Measurements from ENCODE around the gene MEF2A.
"Not testable (repeated sequence)": the region's sequence is repeated elsewhere in the genome, so short reads cannot be mapped to it uniquely, and the experiment has no call there.

Gene MEF2A

DNA sequence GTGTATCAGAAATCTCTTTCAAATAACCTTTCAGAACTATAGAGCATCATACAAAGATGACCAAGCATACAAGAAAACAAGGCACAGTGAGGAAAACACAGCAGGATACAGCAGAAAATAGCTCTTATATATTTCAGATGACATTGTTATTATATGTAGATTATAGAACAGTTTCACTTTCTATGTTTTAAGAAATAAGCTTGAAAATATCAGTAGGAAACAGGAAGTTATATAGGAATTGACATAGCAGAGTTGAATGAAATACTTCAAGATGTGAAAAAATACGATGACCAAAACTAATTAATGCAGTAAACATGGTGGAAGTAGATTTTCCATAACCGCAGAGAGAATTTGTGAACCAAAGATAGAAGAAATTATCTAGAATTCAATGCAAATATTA, 92.2 kb downstream of the MEF2A start:
- H3K4me1 ChIP-seq, result peaks cover 0 to 19% (median 0%) of the 10 kb centered on the region in 4 donors
- H3K4me3 ChIP-seq, result no peak overlapping the region
- no peaks in the 10 kb centered on the region for H3K27me3 ChIP-seq
- no peak overlapping the region for H3K27ac ChIP-seq
- DNase-seq, result no peak
- no peaks in the 10 kb centered on the region for H3K36me3 ChIP-seq
- TF ChIP-seq, protein P1, sequence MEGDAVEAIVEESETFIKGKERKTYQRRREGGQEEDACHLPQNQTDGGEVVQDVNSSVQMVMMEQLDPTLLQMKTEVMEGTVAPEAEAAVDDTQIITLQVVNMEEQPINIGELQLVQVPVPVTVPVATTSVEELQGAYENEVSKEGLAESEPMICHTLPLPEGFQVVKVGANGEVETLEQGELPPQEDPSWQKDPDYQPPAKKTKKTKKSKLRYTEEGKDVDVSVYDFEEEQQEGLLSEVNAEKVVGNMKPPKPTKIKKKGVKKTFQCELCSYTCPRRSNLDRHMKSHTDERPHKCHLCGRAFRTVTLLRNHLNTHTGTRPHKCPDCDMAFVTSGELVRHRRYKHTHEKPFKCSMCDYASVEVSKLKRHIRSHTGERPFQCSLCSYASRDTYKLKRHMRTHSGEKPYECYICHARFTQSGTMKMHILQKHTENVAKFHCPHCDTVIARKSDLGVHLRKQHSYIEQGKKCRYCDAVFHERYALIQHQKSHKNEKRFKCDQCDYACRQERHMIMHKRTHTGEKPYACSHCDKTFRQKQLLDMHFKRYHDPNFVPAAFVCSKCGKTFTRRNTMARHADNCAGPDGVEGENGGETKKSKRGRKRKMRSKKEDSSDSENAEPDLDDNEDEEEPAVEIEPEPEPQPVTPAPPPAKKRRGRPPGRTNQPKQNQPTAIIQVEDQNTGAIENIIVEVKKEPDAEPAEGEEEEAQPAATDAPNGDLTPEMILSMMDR (IDR thresholded peaks at IDR 0.05), result no peak
- intact Hi-C loops (cut with DNase I; ENCODE audit: low total_unique reads), result no loop called here
- H3K9me3 ChIP-seq, result no peaks in the 10 kb centered on the region

DNA sequence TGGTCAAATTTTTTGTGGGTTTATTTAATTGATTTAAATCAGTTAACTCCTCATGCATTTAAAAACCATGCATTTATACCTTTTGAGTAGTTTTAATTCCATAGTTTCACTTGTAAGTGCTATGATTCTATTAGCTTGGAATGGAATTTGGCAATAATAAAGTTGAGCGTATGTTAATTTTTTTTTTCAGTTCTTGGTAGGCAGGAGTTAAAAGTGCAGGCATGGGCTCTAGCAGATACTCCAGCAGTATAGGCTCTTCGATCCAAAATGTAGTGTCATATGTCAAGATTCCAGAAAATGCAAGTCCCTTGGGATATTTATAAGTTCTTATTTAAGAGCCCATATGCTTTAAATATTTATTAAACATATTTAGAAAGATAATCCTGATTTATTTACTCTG, 97.1 kb downstream of the MEF2A start:
- Histone ChIP-seq H3K4me3 (no peak overlapping the region), H3K27ac (no peak overlapping the region), H3K4me1 (peaks cover 0 to 27% (median 0%) of the 10 kb centered on the region in 4 donors), H3K36me3 (peaks cover 0 to 15% (median 0%) of the 10 kb centered on the region in 3 donors), H3K27me3 (no peaks in the 10 kb centered on the region), H3K9me3 (no peaks in the 10 kb centered on the region)
- DNase-seq, result no peak
- intact Hi-C loops (cut with DNase I; ENCODE audit: low total_unique reads), result no loop called here
- TF ChIP-seq, protein P1 (IDR thresholded peaks at IDR 0.05), result no peak

DNA sequence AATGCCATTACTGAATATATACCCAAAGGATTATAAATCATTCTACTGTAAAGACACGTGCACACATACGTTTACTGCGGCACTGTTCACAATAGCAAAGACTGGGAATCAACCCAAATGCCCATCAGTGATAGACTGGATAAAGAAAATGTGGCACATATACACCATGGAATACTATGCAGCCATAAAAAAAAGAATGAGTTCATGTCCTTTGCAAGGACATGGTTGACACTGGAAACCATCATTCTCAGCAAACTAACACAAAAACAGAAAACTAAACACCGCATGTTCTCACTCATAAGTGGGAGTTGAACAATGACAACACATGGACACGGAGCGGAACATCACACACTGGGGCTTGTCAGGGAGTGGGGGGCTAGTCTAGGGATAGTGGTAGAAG, 100.3 kb downstream of the MEF2A start:
- H3K9me3 ChIP-seq; H3K27me3 ChIP-seq; intact Hi-C loops (cut with DNase I; ENCODE audit: low total_unique reads); H3K4me3 ChIP-seq; DNase-seq; H3K27ac ChIP-seq: not testable (repeated sequence)
- peaks cover 0 to 31% (median 10%) of the 10 kb centered on the region in 4 donors for H3K4me1 ChIP-seq
- H3K36me3 ChIP-seq, result peaks cover 0 to 15% (median 0%) of the 10 kb centered on the region in 3 donors

DNA sequence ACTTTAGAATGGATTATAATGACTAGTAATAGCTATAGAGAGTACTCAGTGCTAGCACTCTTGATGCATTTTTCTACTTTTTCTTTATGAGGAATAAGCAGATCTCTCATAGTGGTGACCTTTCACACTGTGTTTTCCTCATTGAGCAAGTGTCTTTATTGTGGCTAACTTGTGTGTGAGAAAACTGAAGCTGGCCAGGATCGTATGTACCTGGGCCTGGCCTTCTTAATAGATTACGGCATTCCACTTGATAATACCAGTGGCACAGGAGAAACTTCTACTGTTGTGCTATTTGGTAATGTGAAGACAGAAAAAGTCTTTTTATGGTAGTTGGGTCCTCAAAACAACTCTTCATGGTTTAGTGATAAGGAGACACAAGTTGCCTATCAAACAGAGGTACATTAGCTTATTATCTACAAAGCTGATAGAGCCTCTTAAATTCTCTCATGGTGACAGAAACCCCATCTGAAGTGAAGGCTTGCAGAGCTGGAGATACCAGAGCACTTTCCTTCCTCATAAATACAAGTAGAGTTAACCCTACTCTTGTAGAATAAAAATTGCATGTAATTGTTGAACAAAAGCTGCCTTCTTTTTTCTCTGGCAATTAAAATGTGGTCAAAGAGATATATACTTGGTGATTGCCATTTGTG, 102.9 kb downstream of the MEF2A start:
- no peak for DNase-seq
- intact Hi-C loops (cut with DNase I; ENCODE audit: low total_unique reads), result no loop called here

DNA sequence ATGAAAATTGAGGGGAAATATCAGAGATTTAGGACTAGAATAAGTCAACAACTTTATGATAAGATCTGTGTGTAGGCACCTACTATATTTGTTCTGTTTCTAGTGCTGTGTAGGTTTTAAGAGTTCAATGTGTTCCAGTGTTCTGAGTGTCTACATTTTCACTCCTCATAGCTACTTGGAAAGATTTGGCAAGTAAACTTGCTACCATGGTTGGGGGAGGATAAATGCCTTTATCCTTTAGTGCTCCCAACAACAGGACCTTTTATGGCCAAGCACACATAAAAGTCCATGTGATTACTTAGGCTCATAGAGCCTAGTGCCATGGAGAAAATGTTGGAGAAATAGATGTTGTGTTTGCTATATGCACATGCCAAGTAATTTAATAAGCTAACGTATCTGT, 103.5 kb downstream of the MEF2A start:
- peak overlapping the region; percentile 15 to 39 for H3K27ac ChIP-seq
- intact Hi-C loops (cut with DNase I; ENCODE audit: low total_unique reads), result no loop called here

More for the DNA sequence above, 102.9 kb downstream of the MEF2A start:
- Histone ChIP-seq H3K4me1 (peaks cover 0 to 37% (median 13%) of the 10 kb centered on the region in 4 donors), H3K9me3 (no peaks in the 10 kb centered on the region), H3K4me3 (no peak overlapping the region), H3K27ac (peak overlapping the region; percentile 15 to 39), H3K36me3 (peaks cover 0 to 15% (median 0%) of the 10 kb centered on the region in 3 donors), H3K27me3 (no peaks in the 10 kb centered on the region)
- TF ChIP-seq, protein P1 (IDR thresholded peaks at IDR 0.05), result no peak

More for the DNA sequence above, 103.5 kb downstream of the MEF2A start:
- Histone ChIP-seq H3K9me3 (no peaks in the 10 kb centered on the region), H3K4me1 (peaks cover 0 to 34% (median 13%) of the 10 kb centered on the region in 4 donors), H3K4me3 (no peak overlapping the region), H3K36me3 (peaks cover 0 to 15% (median under 1%) of the 10 kb centered on the region in 3 donors), H3K27me3 (no peaks in the 10 kb centered on the region)
- TF ChIP-seq, protein P1 (IDR thresholded peaks at IDR 0.05), result no peak
- DNase-seq, result no peak
